Activated T-helper 1 cell treated with Interleukin-2 at 50 U/mL for 16 hours (primary cell): ENCODE measurements around the gene NREP.

Source experiments
- DNase-seq: peaks from one replicate; pipeline ENCODE4 v3.0.0-alpha.2; 2020; ENCODE audit warnings: low read depth

Gene NREP

GRCh38 chr5:111695991-111696390 lies 61.0 kb downstream of the NREP start:
- DNase-seq = no peak

GRCh38 chr5:111694133-111694532 lies 62.9 kb downstream of the NREP start:
- DNase-seq = no peak

- DNase-seq = no peak
These were observed 65.1 kb downstream of the NREP start for GRCh38 chr5:111691914-111692313.

GRCh38 chr5:111691508-111691907 lies 65.5 kb downstream of the NREP start:
- no peak for DNase-seq

- DNase-seq = no peak
These were observed 67.5 kb downstream of the NREP start for GRCh38 chr5:111689357-111689935.

GRCh38 chr5:111685969-111686368 lies 71.0 kb downstream of the NREP start:
- no peak for DNase-seq

- no peak for DNase-seq
These were observed 74.4 kb downstream of the NREP start for GRCh38 chr5:111682641-111683040.

GRCh38 chr5:111682121-111682520 lies 74.9 kb downstream of the NREP start:
- DNase-seq = no peak

- DNase-seq = no peak
These were observed 75.4 kb downstream of the NREP start for GRCh38 chr5:111681414-111682120.

GRCh38 chr5:111680737-111681413 lies 76.1 kb downstream of the NREP start:
- DNase-seq = no peak

- no peak for DNase-seq
These were observed 77.4 kb downstream of the NREP start for GRCh38 chr5:111679611-111680010.
